ENCODE results near the gene TCEA2.

The TCEA2 gene

DNA sequence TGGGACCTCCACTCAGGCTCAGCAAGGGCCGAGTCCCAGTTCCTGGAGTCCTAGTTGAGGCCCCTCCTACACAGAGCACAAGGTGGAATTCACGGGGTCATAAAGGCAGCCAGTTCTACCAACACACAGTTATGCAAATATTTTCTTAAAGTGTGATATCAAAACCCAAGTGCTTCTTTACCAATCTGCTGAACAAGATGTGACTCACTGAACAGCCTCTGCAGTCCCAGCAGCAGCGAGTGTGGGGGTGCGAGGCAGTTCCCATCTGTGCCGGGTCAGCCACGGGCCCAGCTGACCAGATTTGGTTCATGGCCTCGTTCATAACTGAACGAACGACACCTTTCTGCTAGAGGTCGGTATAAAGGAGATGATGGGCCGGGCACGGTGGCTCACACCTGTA is 4.5 kb upstream of the TCEA2 start:
- peak overlapping the region; percentile 47 for H3K4me3 ChIP-seq (replicated peaks; ENCODE audit: low read depth, low read length)
- no peak for DNase-seq (ENCODE audit: extremely low read depth, insufficient read length)
- H3K36me3 ChIP-seq (ENCODE audit: control insufficient read depth, insufficient read depth, low read length): no peaks in the 10 kb centered on the region
- H3K27me3 ChIP-seq (replicated peaks; ENCODE audit: control insufficient read depth, insufficient read depth, low read length): no peaks in the 10 kb centered on the region
- TF ChIP-seq, protein P1, sequence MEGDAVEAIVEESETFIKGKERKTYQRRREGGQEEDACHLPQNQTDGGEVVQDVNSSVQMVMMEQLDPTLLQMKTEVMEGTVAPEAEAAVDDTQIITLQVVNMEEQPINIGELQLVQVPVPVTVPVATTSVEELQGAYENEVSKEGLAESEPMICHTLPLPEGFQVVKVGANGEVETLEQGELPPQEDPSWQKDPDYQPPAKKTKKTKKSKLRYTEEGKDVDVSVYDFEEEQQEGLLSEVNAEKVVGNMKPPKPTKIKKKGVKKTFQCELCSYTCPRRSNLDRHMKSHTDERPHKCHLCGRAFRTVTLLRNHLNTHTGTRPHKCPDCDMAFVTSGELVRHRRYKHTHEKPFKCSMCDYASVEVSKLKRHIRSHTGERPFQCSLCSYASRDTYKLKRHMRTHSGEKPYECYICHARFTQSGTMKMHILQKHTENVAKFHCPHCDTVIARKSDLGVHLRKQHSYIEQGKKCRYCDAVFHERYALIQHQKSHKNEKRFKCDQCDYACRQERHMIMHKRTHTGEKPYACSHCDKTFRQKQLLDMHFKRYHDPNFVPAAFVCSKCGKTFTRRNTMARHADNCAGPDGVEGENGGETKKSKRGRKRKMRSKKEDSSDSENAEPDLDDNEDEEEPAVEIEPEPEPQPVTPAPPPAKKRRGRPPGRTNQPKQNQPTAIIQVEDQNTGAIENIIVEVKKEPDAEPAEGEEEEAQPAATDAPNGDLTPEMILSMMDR (IDR thresholded peaks at IDR 0.05; ENCODE audit: insufficient read depth, low read length, poor library complexity, severe bottlenecking): no peak

- no peaks in the 10 kb centered on the region for H3K36me3 ChIP-seq (ENCODE audit: control insufficient read depth, insufficient read depth, low read length)
- H3K4me3 ChIP-seq (replicated peaks; ENCODE audit: low read depth, low read length): peak overlapping the region; percentile 56; the same call in 1 of the 2 replicates
- H3K27me3 ChIP-seq (replicated peaks; ENCODE audit: control insufficient read depth, insufficient read depth, low read length): no peaks in the 10 kb centered on the region
- TF ChIP-seq, protein P1 (IDR thresholded peaks at IDR 0.05; ENCODE audit: insufficient read depth, low read length, poor library complexity, severe bottlenecking): no peak
- no peak for DNase-seq (ENCODE audit: extremely low read depth, insufficient read length)
Measured at GRCh38 chr20:64062276-64062595, 762 bp upstream of the TCEA2 start.

- TF ChIP-seq, protein P1 (IDR thresholded peaks at IDR 0.05; ENCODE audit: insufficient read depth, low read length, poor library complexity, severe bottlenecking): no peak
- no peaks in the 10 kb centered on the region for H3K36me3 ChIP-seq (ENCODE audit: control insufficient read depth, insufficient read depth, low read length)
- DNase-seq (ENCODE audit: extremely low read depth, insufficient read length): no peak
- H3K4me3 ChIP-seq (replicated peaks; ENCODE audit: low read depth, low read length): peak overlapping the region; percentile 79
- no peaks in the 10 kb centered on the region for H3K27me3 ChIP-seq (replicated peaks; ENCODE audit: control insufficient read depth, insufficient read depth, low read length)
Measured at GRCh38 chr20:64063389-64064144, 569 bp downstream of the TCEA2 start.

GRCh38 chr20:64064145-64064698 is 1.2 kb downstream of the TCEA2 start:
- H3K4me3 ChIP-seq (replicated peaks; ENCODE audit: low read depth, low read length): peak overlapping the region; percentile 79
- no peaks in the 10 kb centered on the region for H3K36me3 ChIP-seq (ENCODE audit: control insufficient read depth, insufficient read depth, low read length)
- TF ChIP-seq, protein P1 (IDR thresholded peaks at IDR 0.05; ENCODE audit: insufficient read depth, low read length, poor library complexity, severe bottlenecking): no peak
- DNase-seq (ENCODE audit: extremely low read depth, insufficient read length): no peak
- no peaks in the 10 kb centered on the region for H3K27me3 ChIP-seq (replicated peaks; ENCODE audit: control insufficient read depth, insufficient read depth, low read length)

DNA sequence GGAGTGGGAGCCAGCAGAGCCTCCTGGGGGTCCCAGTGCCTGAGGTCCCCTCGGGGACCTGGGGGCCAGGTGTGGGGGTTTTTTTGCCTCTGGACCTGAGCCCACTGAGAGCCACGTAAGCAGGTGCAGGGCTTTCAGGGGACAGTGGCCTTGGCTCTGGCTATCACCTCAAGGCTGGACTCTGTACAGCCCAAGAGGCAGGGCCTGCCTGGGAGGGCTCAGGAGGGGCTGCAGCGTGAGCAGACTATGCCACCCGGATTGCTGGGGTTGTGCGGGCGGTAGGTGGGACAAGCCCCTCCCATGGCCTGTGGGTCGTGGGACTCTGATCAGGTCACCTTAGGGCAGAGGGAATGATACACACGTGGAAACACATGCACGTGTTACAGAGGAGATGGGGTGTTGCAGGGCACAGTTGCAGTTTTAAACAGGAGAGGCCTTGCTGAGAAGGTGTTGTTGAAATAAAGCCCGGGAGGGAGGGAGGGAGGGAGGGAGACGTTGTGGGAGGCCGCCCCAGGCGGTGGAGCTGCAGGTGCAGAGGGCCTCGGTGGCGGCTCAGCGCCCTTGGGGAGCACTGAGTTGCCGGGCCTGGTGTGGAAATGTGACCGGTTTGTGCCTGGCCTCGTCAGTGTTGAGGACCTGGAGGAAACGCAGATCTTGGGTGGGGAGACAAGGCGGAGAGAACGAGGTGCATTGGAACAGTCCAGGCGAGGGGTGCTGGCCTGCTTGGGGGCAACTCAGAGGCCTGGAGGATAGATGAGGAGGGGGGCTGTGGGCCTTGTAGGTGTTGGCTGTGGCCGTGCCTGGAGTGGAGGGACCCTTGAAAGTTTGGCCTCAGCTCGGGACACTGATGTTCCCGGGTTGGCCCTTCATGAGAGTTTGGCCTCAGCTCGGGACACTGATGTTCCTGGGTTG is 2.3 kb downstream of the TCEA2 start:
- DNase-seq (ENCODE audit: extremely low read depth, insufficient read length): no peak
- no peak overlapping the region for H3K4me3 ChIP-seq (replicated peaks; ENCODE audit: low read depth, low read length)
- H3K27me3 ChIP-seq (replicated peaks; ENCODE audit: control insufficient read depth, insufficient read depth, low read length): no peaks in the 10 kb centered on the region
- no peaks in the 10 kb centered on the region for H3K36me3 ChIP-seq (ENCODE audit: control insufficient read depth, insufficient read depth, low read length)
- TF ChIP-seq, protein P1 (IDR thresholded peaks at IDR 0.05; ENCODE audit: insufficient read depth, low read length, poor library complexity, severe bottlenecking): no peak

All from GM06990 (cell line).